ENCODE results near the gene PCSK6.

Gene PCSK6

GRCh38 chr15:101447168-101447533, 42.4 kb downstream of the PCSK6 start:
- no peaks in the 10 kb centered on the region for H3K79me2 ChIP-seq (ENCODE audit: low read length)
- 0 out of 2 replicates have a peak, but pooled peaks cover 3% of the 10 kb centered on the region for H3K27me3 ChIP-seq (replicated peaks; ENCODE audit: insufficient read depth, low read length)
- no peak overlapping the region for H3K4me2 ChIP-seq (ENCODE audit: low read depth, low read length)
- H3K9ac ChIP-seq (ENCODE audit: low read length): no peak overlapping the region
- DNase-seq: no peak
- H2AFZ ChIP-seq (ENCODE audit: low read length): no peak overlapping the region
- no peaks in the 10 kb centered on the region for H3F3A ChIP-seq (ENCODE audit: insufficient read depth, low read length)
- no peaks in the 10 kb centered on the region for H3K4me1 ChIP-seq (ENCODE audit: low read length)
- no peak overlapping the region for H3K27ac ChIP-seq (ENCODE audit: low read length)
- H3K9me2 ChIP-seq (replicated peaks; ENCODE audit: insufficient read depth, low read length): no peaks in the 10 kb centered on the region
- H3K36me3 ChIP-seq (replicated peaks; ENCODE audit: insufficient read depth, low read length): no peaks in the 10 kb centered on the region
- no peaks in the 10 kb centered on the region for H4K20me1 ChIP-seq (ENCODE audit: insufficient read depth, low read length)
- no peaks in the 10 kb centered on the region for H3K9me3 ChIP-seq (replicated peaks; ENCODE audit: insufficient read depth, low read length)
- TF ChIP-seq EZH2phosphoT487 (IDR thresholded peaks at IDR 0.05; ENCODE audit: low read length) (no peak), EZH2 (optimal IDR thresholded peaks at IDR 0.05; ENCODE audit: low read depth, low read length) (no peak), CTCF (IDR thresholded peaks at IDR 0.05; ENCODE audit: low read length) (no peak)
- no peak overlapping the region for H3K4me3 ChIP-seq (ENCODE audit: low read length)

GRCh38 chr15:101446518-101447167, 42.9 kb downstream of the PCSK6 start:
- no peak overlapping the region for H2AFZ ChIP-seq (ENCODE audit: low read length)
- no peaks in the 10 kb centered on the region for H3K36me3 ChIP-seq (replicated peaks; ENCODE audit: insufficient read depth, low read length)
- no peak for TF ChIP-seq CTCF (IDR thresholded peaks at IDR 0.05; ENCODE audit: low read length)
- no peak for TF ChIP-seq EZH2phosphoT487 (IDR thresholded peaks at IDR 0.05; ENCODE audit: low read length)
- no peak for TF ChIP-seq EZH2 (optimal IDR thresholded peaks at IDR 0.05; ENCODE audit: low read depth, low read length)
- H3K4me2 ChIP-seq (ENCODE audit: low read depth, low read length): no peak overlapping the region
- DNase-seq: no peak
- no peaks in the 10 kb centered on the region for H3K9me2 ChIP-seq (replicated peaks; ENCODE audit: insufficient read depth, low read length)
- H3K9ac ChIP-seq (ENCODE audit: low read length): no peak overlapping the region
- H3K27ac ChIP-seq (ENCODE audit: low read length): no peak overlapping the region
- no peaks in the 10 kb centered on the region for H3K79me2 ChIP-seq (ENCODE audit: low read length)
- no peaks in the 10 kb centered on the region for H3K9me3 ChIP-seq (replicated peaks; ENCODE audit: insufficient read depth, low read length)
- H3K4me3 ChIP-seq (ENCODE audit: low read length): no peak overlapping the region
- H3F3A ChIP-seq (ENCODE audit: insufficient read depth, low read length): no peaks in the 10 kb centered on the region
- no peaks in the 10 kb centered on the region for H4K20me1 ChIP-seq (ENCODE audit: insufficient read depth, low read length)
- 0 out of 2 replicates have a peak, but pooled peaks cover under 1% of the 10 kb centered on the region for H3K27me3 ChIP-seq (replicated peaks; ENCODE audit: insufficient read depth, low read length)
- H3K4me1 ChIP-seq (ENCODE audit: low read length): no peaks in the 10 kb centered on the region

GRCh38 chr15:101445562-101446517, 43.7 kb downstream of the PCSK6 start:
- no peak overlapping the region for H3K27ac ChIP-seq (ENCODE audit: low read length)
- no peaks in the 10 kb centered on the region for H4K20me1 ChIP-seq (ENCODE audit: insufficient read depth, low read length)
- no peak overlapping the region for H3K4me3 ChIP-seq (ENCODE audit: low read length)
- no peaks in the 10 kb centered on the region for H3F3A ChIP-seq (ENCODE audit: insufficient read depth, low read length)
- no peak overlapping the region for H3K4me2 ChIP-seq (ENCODE audit: low read depth, low read length)
- TF ChIP-seq EZH2phosphoT487 (IDR thresholded peaks at IDR 0.05; ENCODE audit: low read length) (no peak), CTCF (IDR thresholded peaks at IDR 0.05; ENCODE audit: low read length) (no peak), EZH2 (optimal IDR thresholded peaks at IDR 0.05; ENCODE audit: low read depth, low read length) (no peak)
- H3K79me2 ChIP-seq (ENCODE audit: low read length): no peaks in the 10 kb centered on the region
- no peaks in the 10 kb centered on the region for H3K9me3 ChIP-seq (replicated peaks; ENCODE audit: insufficient read depth, low read length)
- no peak for DNase-seq
- no peaks in the 10 kb centered on the region for H3K9me2 ChIP-seq (replicated peaks; ENCODE audit: insufficient read depth, low read length)
- H3K36me3 ChIP-seq (replicated peaks; ENCODE audit: insufficient read depth, low read length): no peaks in the 10 kb centered on the region
- H3K9ac ChIP-seq (ENCODE audit: low read length): no peak overlapping the region
- H3K27me3 ChIP-seq (replicated peaks; ENCODE audit: insufficient read depth, low read length): no peaks in the 10 kb centered on the region
- no peak overlapping the region for H2AFZ ChIP-seq (ENCODE audit: low read length)
- no peaks in the 10 kb centered on the region for H3K4me1 ChIP-seq (ENCODE audit: low read length)

Measured in MM.1S (cell line).